Fibroblast of the aortic adventitia (primary cell): ENCODE data around the gene KCNB1. TPM values are rescaled to one million over a fixed set of nuclear protein-coding genes. Genes with fewer than 3 reads are reported as not detected.
A peak's percentile ranks its signal among the peaks of the same experiment; 100 is the strongest.

Experiments
- DNase-seq: peaks from one replicate; pipeline ENCODE4 v3.0.0-alpha.2; 2010; ENCODE audit warnings: low read depth
- H3K4me3 ChIP-seq: 2 replicates; pipeline ENCODE4 v1.5.1; 2011; ENCODE audit warnings: low read depth, mild to moderate bottlenecking, control low read depth, low read length, moderate library complexity
- total RNA-seq: library from RNA; depleted of rRNA; stranded (reverse); fragments of >200 nt; gene quantifications from 2 replicates; pipeline ENCODE4 v1.2.3, GENCODE V29; 2012; ENCODE audit warnings: low replicate concordance
- TF ChIP-seq, protein P1 (sequence below): IDR thresholded peaks from 2 replicates; pipeline ENCODE4 v1.5.1; 2011; ENCODE audit warnings: mild to moderate bottlenecking, low read length, control low read depth, inconsistent platforms; ENCODE audit not compliant: insufficient read depth

The KCNB1 gene
- total RNA-seq, 1 donor, result 0.27 TPM

DNA sequence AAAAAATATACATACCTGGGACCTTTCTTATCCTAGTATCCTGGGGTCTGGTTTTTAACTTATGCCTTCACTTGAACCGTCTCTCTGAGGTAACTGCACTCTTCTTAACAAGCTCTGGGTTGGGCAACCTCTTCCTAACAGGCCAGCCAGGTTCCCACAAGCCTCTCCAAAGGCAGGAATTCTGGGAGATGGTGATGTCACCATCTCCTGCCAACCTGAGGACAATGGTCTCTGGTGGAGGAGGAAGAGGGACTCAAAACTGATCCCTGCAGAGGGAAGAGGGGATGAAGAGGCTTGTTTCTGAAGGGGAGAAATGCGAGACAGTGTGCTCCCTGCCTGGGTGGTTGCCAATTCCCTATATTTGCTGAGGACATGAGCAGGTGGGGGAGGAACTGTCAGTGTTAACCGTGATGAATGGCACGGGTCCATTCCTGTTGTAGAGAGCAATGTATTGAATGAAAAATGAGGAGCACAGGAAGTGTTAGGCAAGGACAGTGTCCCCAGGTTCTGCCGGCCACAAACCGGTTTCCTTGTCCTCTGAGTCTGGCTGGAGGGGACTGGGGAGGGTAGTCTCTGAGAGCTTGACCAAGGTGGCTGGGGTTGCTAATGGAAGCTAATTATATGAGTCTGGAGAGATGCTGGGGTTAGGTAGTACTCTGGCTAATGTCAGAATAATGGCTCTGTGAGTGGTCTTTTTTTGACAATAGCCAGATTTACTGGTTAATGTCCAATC lies 95.5 kb downstream of the KCNB1 start:
- DNase-seq, result no peak
- H3K4me3 ChIP-seq, result no peak overlapping the region
- TF ChIP-seq, protein P1, sequence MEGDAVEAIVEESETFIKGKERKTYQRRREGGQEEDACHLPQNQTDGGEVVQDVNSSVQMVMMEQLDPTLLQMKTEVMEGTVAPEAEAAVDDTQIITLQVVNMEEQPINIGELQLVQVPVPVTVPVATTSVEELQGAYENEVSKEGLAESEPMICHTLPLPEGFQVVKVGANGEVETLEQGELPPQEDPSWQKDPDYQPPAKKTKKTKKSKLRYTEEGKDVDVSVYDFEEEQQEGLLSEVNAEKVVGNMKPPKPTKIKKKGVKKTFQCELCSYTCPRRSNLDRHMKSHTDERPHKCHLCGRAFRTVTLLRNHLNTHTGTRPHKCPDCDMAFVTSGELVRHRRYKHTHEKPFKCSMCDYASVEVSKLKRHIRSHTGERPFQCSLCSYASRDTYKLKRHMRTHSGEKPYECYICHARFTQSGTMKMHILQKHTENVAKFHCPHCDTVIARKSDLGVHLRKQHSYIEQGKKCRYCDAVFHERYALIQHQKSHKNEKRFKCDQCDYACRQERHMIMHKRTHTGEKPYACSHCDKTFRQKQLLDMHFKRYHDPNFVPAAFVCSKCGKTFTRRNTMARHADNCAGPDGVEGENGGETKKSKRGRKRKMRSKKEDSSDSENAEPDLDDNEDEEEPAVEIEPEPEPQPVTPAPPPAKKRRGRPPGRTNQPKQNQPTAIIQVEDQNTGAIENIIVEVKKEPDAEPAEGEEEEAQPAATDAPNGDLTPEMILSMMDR, result no peak

DNA sequence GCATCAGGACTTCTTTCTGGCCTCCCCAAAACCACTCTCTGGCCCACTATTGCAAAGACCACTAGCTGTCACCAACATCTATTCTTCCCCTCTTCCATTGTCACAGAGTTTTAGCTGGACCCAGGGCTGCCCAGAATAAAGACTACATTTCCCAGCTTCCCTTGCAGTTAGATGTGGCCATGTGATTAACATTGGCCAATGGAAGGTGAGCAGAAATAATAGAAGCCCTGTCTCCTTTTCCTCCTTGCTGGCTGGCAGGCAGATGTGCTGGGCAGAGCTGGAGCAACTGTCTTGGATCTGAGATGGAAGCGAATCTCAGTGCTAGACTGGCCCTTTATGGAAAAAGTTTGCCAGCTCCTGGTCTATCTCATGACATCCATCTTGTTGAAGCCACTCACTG lies 97.0 kb downstream of the KCNB1 start:
- peak; percentile 33 for DNase-seq
- TF ChIP-seq, protein P1, result no peak
- H3K4me3 ChIP-seq, result no peak overlapping the region

DNA sequence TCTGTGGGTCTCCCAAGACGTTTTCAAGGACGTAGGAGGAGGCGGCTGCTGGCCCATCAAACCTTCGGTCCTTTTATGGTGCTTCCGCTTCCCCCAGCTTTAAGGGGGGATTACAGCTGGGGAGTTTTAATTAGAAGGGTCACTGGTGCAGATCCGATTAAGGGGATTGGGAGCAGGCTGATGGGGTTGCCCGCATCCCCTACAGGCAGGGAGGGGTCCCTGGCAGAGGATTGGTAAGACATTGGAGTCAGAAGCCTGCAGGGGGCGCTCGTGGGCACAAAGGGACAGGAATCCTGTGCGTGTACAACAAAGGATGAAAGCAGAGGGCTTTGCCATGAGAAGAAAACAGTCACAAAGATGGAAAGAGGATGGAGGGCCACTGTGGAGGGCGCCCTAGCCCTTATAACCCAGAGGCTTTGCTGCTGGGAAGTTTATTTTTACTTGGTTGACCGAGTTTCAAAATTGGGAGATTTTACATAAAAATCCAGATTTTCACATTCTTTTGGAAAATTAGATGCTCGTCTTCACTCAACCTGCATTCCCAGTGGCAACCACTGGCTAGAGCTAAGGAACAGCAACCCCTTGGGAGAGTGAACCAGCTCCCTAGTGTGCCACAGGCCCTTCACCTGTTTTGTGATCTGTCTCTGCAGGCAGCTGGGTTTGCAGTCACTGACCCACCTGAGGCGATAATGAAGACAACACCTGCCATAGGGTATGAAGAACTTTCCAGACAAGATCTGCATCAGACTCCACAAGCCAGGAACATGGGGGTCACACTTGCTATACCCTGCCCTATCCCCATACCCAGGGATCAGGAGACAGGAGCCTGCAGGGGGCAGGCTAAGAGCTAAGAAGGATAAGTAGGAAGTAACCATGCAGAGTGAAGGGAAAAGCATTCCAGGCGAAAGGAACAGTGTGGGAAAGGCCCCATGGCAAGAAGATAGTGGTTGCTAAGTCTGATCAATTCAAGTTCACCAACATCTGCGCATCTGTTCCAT lies 97.7 kb downstream of the KCNB1 start:
- TF ChIP-seq, protein P1, result peak; percentile 77
- DNase-seq, result peak; percentile 58
- H3K4me3 ChIP-seq, result no peak overlapping the region

DNA sequence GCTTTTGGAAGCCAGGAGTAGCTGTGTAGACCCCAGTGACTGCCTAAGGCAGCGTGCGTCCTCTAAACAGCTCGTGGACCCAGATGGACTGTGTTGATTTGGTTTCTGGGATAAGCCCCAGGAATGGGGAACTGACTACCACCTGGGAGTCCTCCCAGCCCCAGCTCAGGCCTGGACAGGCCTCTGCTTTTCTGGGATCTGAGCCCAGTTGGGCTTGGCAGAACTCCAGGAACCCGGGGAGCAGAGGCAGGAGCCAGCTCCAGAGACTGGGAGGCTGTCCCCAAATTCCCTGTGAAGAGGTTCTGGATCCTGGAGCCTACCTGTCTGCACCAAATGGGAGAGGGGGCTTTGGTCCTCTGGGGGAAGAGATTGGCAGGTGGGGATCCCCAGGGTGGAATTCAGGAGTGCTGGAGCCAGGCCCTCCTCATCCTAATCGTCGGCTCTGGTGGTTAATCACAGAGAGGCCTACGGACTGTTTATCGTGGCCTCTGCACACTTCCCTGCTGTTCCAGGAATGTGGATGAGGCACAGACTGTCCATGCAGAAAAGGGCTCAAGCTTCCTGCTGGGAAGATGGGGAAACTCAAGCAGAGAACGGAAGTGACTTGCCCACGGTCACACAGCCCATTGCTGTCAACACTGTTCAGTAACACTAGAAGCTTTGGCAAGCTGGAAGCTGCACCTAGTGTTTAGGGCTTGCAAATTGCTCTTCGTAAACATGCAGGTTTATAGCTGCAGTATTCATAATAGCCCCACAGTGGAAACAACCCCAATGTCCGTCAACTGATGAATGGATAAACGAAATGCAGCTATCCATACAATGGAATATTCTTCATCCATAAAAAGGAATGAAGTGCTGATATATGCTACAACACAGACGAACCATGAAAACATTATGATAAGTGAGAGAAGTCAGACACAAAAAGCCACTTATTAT lies 100.6 kb downstream of the KCNB1 start:
- TF ChIP-seq, protein P1, result no peak
- DNase-seq, result peak; percentile 84
- H3K4me3 ChIP-seq, result no peak overlapping the region

DNA sequence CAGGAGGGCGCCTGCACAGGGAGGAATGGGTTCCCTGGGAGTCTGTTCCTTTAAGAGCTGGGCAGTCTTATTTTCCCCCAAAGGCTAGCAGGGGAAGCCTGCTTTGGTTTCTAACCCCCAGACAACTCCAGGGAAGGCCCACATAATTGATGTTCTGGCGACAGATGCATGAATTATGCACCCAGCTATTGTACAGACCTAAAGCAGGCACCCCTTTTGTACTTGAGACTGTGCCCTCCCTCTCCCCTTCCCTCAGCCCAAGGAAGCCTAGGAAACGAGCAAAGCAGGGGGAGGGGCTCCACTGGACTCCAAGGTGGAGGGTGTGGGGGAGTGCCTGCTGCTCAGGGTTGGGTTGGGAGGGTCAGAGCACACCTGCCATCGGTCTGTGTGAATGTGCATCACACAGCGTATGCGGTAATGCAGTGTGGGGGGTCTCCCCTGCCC lies 102.1 kb downstream of the KCNB1 start:
- no peak overlapping the region for H3K4me3 ChIP-seq
- TF ChIP-seq, protein P1, result no peak
- DNase-seq, result no peak

DNA sequence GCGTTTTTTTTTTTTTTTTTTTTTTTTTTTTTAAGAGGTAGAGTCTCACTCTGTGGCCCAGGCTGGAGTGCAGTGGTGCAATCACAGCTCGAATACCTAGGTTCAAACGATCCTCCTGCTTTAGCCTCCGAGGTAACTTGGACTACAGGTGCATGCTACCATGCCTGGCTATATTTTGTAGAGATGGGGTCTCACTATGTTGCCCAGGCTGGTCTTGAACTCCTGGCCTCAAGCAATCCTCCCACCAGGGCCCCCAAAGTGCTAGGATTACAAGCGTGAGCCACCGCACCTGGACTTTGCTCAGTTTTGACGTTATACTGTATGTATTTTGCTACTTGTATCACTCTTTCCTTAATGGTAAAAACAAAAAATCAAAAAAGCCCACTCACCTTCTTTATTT lies 103.1 kb downstream of the KCNB1 start:
- no peak overlapping the region for H3K4me3 ChIP-seq
- no peak for DNase-seq
- TF ChIP-seq, protein P1, result no peak
